Measurements from ENCODE around the gene FYN. TPM values are rescaled to one million over a fixed set of nuclear protein-coding genes. Genes with fewer than 3 reads are reported as not detected.

FYN gene
- total RNA-seq, 2 donors from 2014 or later: 25.7 to 83.1 TPM

DNA sequence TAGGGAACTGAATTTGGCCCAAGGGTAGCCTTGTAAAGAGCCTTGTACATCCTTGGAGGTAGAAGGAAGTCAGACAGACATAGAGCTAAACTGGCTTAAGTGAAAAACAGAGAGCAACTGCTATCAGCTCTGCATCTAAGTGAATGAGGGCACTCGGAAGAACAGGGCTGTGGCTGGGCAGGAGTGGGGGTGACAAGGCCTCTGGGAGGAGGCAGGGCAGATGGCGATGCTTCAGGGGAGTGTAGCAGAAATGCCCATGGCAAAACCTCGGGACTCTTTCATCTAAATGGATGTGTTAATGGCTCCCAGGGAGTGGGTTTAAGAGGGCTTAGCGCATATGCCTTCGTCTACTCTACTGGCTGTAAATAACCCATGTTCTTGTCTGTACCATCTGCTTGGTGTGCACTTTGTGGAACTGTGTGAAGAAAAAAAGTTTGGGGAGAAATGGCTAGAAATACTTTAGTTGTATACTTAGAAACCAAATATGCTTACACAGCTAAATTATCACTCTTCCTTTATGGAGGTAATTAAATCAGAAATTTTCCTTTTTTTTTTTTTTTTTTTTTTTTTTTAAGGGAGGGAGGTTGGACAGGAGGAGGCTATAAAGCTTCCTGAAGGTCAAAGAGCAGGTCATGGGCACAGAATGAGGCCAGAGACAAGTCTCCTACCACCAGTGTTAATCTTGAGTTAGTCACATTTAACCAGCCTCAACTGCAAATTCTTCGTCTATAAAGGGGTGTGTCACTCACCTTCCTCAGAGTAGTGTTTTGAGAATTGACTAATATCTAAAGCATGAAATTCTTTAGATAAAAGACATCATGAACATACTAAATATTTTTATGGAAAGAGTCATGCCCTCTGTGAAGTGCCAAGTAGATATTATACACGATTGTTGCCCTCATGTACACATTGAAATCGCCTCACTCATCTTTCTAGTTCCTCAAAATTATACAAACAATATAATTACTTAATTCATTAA is 60.9 kb downstream of the FYN start:
- no peak overlapping the region for H3K4me3 ChIP-seq
- DNase-seq (no peak), ATAC-seq (no peak)
- H3K4me1 ChIP-seq: no peaks in the 10 kb centered on the region
- H3K9me3 ChIP-seq: no peaks in the 10 kb centered on the region
- H3K27me3 ChIP-seq: no peaks in the 10 kb centered on the region
- no peaks in the 10 kb centered on the region for H3K36me3 ChIP-seq (replicated peaks in 1 of 2; ENCODE audit: insufficient read depth in 1 of 2, low read depth in 2 of 2)
- WGBS, 2 donors: 78 to 80% methylated on average over 8 of the region's 8 CpGs
- intact Hi-C loops (cut with DNase I): no loop called here
- H3K27ac ChIP-seq: no peak overlapping the region
- TF ChIP-seq POLR2A (IDR thresholded peaks at IDR 0.05): no peak
- TF ChIP-seq, protein P1, sequence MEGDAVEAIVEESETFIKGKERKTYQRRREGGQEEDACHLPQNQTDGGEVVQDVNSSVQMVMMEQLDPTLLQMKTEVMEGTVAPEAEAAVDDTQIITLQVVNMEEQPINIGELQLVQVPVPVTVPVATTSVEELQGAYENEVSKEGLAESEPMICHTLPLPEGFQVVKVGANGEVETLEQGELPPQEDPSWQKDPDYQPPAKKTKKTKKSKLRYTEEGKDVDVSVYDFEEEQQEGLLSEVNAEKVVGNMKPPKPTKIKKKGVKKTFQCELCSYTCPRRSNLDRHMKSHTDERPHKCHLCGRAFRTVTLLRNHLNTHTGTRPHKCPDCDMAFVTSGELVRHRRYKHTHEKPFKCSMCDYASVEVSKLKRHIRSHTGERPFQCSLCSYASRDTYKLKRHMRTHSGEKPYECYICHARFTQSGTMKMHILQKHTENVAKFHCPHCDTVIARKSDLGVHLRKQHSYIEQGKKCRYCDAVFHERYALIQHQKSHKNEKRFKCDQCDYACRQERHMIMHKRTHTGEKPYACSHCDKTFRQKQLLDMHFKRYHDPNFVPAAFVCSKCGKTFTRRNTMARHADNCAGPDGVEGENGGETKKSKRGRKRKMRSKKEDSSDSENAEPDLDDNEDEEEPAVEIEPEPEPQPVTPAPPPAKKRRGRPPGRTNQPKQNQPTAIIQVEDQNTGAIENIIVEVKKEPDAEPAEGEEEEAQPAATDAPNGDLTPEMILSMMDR (IDR thresholded peaks at IDR 0.05): no peak

DNA sequence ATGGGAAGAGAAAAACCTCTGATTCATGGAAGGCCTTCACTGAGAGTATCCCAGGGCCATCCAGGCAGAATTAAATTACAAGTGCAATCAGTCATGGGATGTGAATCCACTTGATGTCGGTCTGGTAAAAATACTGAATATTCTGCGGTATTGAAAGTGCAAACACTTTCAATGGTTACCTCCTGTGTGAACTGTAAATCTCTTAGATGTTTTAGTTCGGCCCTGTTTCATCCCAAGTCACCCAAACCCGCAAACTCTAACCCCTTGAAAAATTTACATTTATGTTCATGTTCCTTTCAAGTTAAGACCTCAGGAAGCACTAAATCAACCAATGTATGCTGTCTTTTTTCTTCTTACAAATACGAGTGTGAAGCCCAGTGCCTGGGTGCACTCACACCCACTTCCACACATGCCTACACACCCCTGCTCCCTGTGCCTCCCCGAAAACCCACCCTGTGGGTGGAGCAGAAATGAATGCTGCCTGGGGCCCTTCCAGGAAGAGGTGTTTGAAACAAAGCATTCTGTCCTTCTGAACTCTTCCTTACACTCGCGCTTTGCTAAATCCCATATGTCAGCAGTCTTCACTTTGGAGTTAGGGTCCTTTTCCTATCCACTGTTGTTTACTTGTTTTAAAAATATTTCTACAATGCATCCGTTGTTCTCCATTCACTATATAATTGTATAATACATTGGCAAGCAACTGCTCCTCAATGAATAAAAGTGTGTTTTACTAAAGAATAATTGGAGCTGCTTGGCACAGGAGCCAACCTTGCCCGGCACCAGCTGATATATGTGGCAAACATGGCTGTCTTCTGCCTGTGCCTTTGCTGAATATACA is 62.7 kb downstream of the FYN start:
- ATAC-seq (no peak), DNase-seq (no peak)
- WGBS, 2 donors: 79 to 85% methylated on average over 10 of the region's 10 CpGs
- Histone ChIP-seq H3K9me3 (no peaks in the 10 kb centered on the region), H3K4me1 (no peaks in the 10 kb centered on the region), H3K27me3 (no peaks in the 10 kb centered on the region), H3K4me3 (no peak overlapping the region), H3K27ac (no peak overlapping the region), H3K36me3 (replicated peaks in 1 of 2; ENCODE audit: insufficient read depth in 1 of 2, low read depth in 2 of 2) (no peaks in the 10 kb centered on the region)
- intact Hi-C loops (cut with DNase I): no loop called here
- TF ChIP-seq, protein P1 (IDR thresholded peaks at IDR 0.05): no peak
- TF ChIP-seq POLR2A (IDR thresholded peaks at IDR 0.05): no peak

DNA sequence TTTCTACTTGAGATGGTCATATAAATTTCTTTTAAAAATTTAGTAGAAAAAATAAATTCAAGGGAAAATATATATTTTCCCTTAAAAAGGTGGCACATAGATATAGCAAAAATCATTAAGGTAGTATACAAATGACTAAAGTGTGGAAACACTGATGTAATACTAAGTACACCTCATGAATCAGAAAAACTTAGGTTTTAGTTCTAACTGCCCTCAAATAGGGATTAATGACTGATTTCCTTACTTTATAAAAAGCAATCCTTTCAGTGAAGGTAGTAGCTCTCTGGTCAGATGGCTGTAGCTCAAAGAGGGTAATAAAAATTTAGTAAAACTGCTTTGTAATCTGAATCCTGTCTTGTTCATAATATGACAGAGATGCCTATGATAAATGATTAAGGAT is 63.5 kb downstream of the FYN start:
- DNase-seq: no peak
- no peaks in the 10 kb centered on the region for H3K27me3 ChIP-seq
- no peak for ATAC-seq
- H3K27ac ChIP-seq: no peak overlapping the region
- TF ChIP-seq, protein P1 (IDR thresholded peaks at IDR 0.05): no peak
- no peak for TF ChIP-seq POLR2A (IDR thresholded peaks at IDR 0.05)
- H3K4me1 ChIP-seq: no peaks in the 10 kb centered on the region
- H3K9me3 ChIP-seq: no peaks in the 10 kb centered on the region
- intact Hi-C loops (cut with DNase I): no loop called here
- no peaks in the 10 kb centered on the region for H3K36me3 ChIP-seq (replicated peaks in 1 of 2; ENCODE audit: insufficient read depth in 1 of 2, low read depth in 2 of 2)
- no peak overlapping the region for H3K4me3 ChIP-seq

DNA sequence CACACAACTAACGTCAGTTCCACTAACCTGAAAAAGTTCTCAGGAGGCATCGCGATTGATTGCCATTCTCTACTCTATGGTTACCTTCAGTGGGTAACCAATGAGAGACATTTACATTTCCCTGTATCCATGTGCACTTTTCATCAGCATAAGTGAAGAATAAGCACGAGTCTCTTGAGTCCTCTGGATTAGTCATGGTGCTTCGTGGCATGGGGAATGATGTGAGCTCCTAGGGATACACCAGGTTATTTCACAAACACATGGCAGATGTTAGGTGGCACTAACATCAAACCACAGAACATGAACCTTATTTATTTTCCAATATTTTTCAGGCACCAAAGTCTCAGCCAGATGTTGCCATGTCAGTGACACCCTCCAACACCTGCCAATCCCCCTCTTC is 64.0 kb downstream of the FYN start:
- Histone ChIP-seq H3K4me3 (no peak overlapping the region), H3K9me3 (no peaks in the 10 kb centered on the region), H3K27ac (no peak overlapping the region), H3K4me1 (no peaks in the 10 kb centered on the region), H3K27me3 (no peaks in the 10 kb centered on the region), H3K36me3 (replicated peaks in 1 of 2; ENCODE audit: insufficient read depth in 1 of 2, low read depth in 2 of 2) (no peaks in the 10 kb centered on the region)
- no peak for ATAC-seq
- 71 to 72% methylated on average over 5 of the region's 5 CpGs for WGBS, 2 donors
- intact Hi-C loops (cut with DNase I): no loop called here
- TF ChIP-seq, protein P1 (IDR thresholded peaks at IDR 0.05): no peak
- no peak for TF ChIP-seq POLR2A (IDR thresholded peaks at IDR 0.05)
- DNase-seq: no peak
